Fibroblast of skin of right biceps (primary cell): ENCODE measurements around the gene SLC25A29.

Source experiments
- DNase-seq: peaks from one replicate; pipeline ENCODE4 v3.0.0-alpha.2; 2013

SLC25A29 gene

GRCh38 chr14:100279133-100279532 is 27.1 kb downstream of the SLC25A29 start:
- no peak for DNase-seq

DNA sequence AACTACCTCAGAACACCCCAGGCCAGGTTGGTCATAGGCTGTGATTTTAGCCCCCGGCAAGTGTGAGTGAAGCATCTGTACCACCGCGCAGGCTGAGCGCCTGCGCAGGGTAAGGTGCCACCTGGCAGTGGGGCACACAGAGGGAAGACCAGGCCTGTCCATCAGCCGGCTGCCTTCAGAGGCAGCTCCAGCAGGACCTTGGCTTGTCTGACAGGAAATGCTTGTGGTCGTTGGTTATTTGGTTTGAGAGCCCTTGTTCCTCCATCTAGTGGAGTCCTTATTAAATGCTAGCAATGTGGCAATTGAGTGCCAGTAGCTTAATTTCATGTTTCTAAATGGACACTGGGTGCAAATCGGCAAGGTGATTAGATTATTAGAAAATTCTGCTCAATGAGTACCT is 27.5 kb downstream of the SLC25A29 start:
- peak; percentile 55 for DNase-seq

- DNase-seq, result no peak
Measured at GRCh38 chr14:100275214-100275613, 31.0 kb downstream of the SLC25A29 start.

- no peak for DNase-seq
Measured at GRCh38 chr14:100274250-100274649, 32.0 kb downstream of the SLC25A29 start.

DNA sequence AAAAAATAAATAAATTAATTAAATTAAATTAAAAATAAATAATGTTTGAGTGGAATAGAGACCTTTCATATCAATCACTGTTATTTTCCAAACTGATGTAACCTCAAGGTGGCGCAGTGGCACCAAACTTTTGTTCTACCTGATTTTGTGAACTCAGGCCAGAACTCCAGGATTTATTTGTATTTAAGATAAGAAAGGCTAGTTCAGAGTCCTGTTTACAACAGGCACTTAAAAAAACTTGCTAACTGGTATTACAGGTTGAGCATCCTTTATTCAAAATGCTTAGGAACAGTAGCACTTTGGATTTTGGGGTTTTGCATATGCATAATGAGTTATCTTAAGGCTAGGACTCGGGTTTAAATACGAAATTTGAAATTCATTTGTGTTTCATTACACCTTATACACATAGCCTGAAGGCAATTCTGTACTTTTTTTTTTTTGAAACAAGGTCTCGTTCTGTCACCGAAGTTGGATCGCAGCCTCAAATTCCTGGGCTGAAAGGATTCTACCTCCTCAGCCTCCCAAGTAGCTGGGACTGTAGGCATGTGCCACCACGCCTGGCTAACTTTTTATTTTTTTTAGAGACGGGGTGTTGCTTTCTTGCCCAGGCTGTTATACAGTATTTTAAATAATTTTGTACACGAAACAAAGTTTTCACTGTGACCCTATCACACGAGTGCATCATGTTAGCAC is 34.9 kb downstream of the SLC25A29 start:
- no peak for DNase-seq

- DNase-seq, result no peak
Measured at GRCh38 chr14:100268591-100269207, 37.5 kb downstream of the SLC25A29 start.

DNA sequence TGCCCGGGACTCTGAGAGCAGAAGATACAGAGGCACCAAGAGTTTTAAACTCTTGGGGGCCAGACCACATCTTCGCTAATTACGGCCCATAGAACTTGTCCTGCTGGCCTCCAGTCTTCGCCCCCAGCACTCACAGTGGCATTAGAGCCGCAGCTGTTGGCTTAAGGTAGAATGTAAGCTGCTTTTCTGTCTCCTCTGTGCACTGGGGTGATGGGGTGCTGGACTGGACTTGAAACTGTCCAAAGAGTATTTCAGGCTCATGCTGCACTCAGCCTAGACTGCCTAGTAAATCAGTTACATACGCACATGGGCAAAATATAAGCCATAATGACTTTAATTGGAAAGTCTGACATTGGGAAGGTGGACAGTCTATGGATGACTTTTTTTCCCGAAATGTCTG is 38.3 kb downstream of the SLC25A29 start:
- no peak for DNase-seq

DNA sequence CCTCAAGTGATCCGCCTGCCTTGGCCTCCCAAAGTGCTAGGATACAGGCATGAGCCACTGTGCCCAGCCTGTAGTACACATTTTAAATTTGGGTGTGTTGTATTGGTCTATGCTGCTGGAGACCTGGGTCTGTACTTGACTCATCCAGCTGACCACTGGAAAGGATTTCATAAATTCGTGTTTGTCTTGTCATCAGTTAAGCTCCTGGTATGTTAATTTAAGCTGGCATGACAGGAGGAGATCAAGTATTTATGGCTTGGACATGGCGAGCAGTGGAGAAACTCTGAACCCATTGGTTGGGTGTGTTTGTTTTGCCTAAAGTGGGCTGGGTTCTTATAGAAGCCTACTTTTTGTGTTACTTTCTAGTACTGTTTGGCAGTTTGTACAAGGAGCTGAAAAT is 43.1 kb downstream of the SLC25A29 start:
- DNase-seq, result no peak

DNA sequence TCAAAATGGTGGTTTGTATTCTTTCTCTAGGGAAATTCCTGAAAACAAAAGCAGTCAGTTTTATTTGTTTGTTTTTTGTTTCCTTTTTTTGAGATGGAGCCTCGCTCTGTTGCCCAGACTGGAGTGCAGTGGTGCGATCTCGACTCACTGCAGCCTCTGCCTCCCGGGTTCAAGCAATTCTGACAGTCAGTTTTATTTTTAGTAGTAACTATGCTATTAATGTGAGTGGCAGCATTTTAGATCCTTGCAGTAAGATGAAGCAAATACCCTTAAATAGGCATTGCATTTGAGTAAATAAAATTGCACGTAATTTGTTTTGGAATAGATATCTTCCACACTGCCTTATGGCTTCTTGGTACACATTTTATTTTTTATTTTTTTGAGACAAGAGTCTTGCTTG is 43.7 kb downstream of the SLC25A29 start:
- DNase-seq, result no peak

- no peak for DNase-seq
Measured at GRCh38 chr14:100261621-100262020, 44.6 kb downstream of the SLC25A29 start.

DNA sequence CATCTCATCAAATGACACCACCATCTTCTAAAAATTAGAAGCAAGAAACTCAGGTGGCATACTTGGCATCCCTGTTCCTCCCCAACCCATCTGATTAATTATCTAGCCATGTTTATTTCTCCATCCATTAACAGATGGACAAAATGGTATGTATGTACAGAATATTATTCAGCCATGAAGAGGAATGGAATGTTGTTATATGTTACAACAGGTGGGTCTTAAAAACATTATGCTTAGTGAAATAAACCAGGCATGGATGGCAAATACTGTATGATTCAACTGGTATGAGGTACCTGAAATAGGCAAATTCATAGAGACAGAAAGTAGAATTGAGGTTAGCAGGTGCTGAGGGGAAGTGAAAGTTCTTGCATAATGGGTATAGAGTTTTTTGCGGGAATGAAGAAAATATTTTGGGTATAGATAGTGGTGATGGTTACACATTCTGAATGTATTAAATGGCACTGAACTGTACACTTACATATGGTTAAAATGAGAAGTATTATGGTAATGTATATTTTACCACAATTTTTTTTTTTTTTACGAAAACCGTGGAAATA is 49.8 kb downstream of the SLC25A29 start:
- no peak for DNase-seq

DNA sequence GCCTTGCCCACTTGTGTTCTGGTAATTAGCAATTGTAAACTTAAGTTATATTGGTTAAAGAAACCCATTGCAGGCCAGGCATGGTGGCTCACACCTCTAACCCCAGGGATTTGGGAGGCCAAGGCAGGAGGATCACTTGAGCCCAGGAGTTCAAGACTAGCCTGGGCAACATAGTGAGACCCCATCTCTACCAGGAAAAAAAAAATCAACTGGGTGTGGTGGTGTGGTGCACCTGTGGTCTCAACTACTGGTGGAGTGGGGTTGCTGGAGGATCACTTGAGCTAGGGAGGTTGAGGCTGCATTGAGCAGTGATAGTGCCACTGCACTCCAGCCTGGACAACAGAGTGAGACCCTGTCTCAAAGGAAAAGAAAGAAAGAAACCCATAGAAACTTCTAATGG is 53.6 kb downstream of the SLC25A29 start:
- no peak for DNase-seq

DNA sequence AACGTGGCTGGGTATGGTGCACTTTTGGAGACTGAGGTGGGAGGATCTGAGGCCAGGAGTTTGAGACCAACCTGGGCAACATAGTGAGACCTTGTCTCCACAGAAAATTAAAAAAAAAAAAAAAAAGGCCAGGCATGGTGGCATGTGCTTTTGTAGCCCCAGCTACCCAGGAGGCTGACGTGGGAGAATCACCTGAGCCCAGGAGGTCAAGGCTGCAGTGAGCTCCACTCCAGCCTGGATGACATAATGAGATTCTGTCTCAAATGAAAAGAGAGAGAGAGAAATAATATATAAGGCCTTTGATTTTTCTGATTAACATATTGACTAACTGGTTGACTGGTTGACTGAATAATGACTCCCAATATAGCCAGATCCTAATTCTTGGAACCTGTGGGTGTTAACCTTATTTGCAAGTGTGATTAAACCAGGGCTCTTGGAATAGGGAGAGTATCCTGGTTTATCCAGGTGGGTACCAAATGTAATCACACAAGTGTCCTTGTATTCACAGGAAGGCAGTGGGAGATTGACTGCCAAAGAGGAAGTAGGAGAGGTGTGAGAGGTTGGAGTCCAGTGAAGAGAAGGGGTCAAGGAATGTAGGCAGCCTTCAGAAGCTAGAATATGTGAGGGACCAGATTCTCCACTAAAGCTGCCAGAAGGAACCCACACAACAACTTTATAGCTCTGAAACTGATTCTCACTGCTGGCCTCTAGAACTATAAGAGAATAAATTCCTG is 55.3 kb downstream of the SLC25A29 start:
- no peak for DNase-seq

DNA sequence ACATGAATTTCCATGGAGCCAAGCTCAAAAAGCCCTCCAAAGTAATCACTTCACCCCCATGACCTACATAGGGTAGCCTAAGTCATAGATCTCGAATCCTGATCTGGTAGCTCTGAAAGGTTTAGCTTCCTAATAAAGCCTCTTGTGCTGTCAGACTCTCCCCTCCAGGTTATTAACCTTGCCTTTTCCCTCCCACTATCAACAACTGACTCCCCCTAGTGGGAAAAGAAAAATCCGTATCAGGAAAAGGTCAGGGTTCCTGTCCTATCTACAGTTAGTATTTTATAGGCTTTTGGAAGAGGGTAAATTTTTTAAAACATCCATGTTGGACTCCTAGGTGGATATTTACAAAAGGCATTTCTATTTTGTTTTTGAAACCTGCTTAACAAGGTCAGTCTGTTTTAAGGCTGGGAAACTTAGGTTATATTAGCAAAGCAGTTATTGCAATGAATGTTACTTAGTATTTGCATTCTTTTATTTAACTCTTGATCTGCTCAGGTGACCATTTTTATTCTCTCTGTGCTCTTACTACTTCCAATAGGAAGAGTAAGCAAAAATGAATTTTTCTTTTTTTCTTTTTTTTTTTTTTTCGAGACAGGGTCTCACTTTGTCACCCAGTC is 59.3 kb downstream of the SLC25A29 start:
- peak; percentile 49 for DNase-seq

DNA sequence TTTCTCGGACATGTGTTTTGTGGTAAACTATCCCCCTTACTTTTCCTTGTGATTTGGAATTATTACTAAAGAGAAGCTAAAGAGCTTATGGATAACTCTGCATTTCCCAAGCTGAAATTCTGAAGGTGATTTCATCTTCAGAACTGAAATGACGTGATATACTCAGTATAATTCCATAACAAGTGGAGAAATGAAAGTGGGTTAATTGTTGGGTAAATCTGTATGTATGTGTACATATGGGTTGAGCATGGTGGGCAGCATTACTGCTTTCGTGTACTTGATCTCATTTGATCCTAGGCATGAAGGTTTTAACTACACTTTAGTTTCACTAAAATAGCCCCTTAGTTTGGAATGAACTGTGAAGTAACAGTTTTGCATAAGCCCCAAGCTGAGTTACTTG is 63.2 kb downstream of the SLC25A29 start:
- no peak for DNase-seq

DNA sequence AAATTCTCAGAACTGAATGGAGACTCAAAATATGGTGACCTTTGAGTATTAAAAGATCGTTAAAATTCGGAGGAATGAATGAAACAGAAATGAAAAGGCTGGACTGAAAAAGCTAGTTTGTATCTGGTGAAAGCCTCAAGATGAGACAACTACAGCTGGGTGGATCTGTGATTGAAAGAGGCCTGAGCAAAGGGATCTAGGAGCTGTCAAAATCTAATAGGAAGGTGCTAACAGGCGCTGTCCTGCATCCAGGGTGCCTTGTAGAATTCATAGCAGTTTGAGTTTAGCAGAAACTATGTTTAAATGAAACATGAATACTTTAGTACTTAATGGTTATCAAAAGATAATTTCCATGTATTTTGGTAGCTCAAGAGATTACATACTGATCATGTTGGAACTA is 65.0 kb downstream of the SLC25A29 start:
- no peak for DNase-seq
